ENCODE results near the gene PITX1.

The PITX1 gene

DNA sequence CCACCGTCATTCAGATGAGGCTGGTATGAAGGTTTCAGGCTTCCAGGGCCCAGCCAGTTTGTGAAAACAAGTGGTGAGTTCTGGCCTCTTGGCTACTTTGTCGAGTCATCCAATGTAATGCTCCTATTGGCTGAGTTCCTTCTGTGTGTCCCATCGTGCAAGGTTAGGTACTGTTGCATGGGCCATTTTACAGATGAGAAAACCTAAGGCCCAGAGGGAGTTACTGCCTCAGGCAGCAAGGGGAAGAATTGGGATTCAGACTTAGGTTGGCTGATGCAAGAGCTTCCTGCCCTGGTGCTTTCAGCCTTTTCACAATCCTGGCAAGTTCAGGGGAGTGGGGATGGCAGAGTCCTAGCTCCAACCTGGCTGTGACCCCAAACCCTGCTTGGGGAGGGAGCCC, 17.4 kb upstream of the PITX1 start:
- no peak overlapping the region for H3K4me3 ChIP-seq (ENCODE audit: low read depth, low read length)
- no peak for DNase-seq
- in situ Hi-C loops (cut with HindIII; ENCODE audit: low pct_ligation_motif_present, low sequenced_read_pairs): no loop called here
- H3K36me3 ChIP-seq (replicated peaks): no peaks in the 10 kb centered on the region
- H3K27ac ChIP-seq: no peak overlapping the region
- no peak for TF ChIP-seq CTCF (IDR thresholded peaks at IDR 0.05; ENCODE audit: low read depth, low read length, missing control alignments)
- H3K27me3 ChIP-seq (replicated peaks): peaks cover 45% of the 10 kb centered on the region

DNA sequence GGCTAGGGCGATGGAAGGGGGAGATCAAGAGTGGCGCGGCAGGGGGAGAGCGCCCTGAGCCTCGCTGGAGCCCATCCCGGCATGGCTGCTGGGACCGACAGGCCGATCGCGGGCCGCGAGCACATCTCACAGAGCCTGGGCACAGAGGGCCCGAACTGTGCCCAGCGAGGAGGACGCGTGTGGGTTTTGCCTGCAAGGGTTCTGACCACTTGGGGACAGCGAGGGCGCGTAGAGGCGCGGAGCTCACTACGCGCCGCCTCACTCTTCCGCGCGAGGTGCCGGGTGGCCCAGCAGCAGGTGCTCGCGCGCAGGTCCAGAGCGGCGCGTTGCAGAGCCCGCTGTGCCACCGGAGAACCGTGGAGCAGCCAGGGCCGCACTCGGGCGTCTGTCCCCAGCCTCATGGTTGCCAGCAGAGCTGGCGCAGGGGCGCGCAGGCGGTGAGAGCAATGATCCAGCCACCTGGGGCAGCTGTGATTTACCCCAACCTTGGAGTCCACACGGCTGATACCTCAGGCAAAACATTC, 16.3 kb upstream of the PITX1 start:
- Histone ChIP-seq H3K4me3 (ENCODE audit: low read depth, low read length) (no peak overlapping the region), H3K27ac (no peak overlapping the region), H3K36me3 (replicated peaks) (no peaks in the 10 kb centered on the region), H3K27me3 (replicated peaks) (peaks cover 48% of the 10 kb centered on the region)
- no peak for DNase-seq
- in situ Hi-C loops (cut with HindIII; ENCODE audit: low pct_ligation_motif_present, low sequenced_read_pairs): no loop called here
- no peak for TF ChIP-seq CTCF (IDR thresholded peaks at IDR 0.05; ENCODE audit: low read depth, low read length, missing control alignments)

GRCh38 chr5:135048930-135049329, 14.9 kb upstream of the PITX1 start:
- no peak for TF ChIP-seq CTCF (IDR thresholded peaks at IDR 0.05; ENCODE audit: low read depth, low read length, missing control alignments)
- no peak overlapping the region for H3K27ac ChIP-seq
- DNase-seq: no peak
- no peaks in the 10 kb centered on the region for H3K36me3 ChIP-seq (replicated peaks)
- in situ Hi-C loops (cut with HindIII; ENCODE audit: low pct_ligation_motif_present, low sequenced_read_pairs): no loop called here
- H3K4me3 ChIP-seq (ENCODE audit: low read depth, low read length): no peak overlapping the region
- H3K27me3 ChIP-seq (replicated peaks): peaks cover 56% of the 10 kb centered on the region

DNA sequence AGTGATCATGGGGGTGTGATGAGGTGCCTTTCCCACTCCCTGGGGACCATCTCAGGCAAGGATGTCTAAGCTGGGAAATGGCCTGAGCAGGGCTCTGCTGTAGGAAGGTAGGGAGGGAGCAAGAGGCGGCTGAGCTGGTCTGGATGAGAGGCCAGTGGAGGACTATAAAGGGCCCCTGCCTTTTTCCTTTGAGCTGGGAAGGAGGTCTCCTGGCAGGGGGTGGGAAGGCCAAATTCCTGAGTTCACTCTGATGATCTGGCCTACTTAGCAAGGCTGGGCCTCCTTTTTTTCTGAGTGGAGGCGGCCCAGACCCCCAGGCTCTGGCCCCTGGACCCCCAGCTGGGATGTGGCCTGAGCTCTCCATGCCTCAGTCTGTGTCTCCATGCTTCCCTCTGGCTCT, 14.3 kb upstream of the PITX1 start:
- no peak for TF ChIP-seq CTCF (IDR thresholded peaks at IDR 0.05; ENCODE audit: low read depth, low read length, missing control alignments)
- no peak for DNase-seq
- Histone ChIP-seq H3K27ac (no peak overlapping the region), H3K36me3 (replicated peaks) (no peaks in the 10 kb centered on the region), H3K4me3 (ENCODE audit: low read depth, low read length) (no peak overlapping the region), H3K27me3 (replicated peaks) (peaks cover 62% of the 10 kb centered on the region)
- in situ Hi-C loops (cut with HindIII; ENCODE audit: low pct_ligation_motif_present, low sequenced_read_pairs): no loop called here

DNA sequence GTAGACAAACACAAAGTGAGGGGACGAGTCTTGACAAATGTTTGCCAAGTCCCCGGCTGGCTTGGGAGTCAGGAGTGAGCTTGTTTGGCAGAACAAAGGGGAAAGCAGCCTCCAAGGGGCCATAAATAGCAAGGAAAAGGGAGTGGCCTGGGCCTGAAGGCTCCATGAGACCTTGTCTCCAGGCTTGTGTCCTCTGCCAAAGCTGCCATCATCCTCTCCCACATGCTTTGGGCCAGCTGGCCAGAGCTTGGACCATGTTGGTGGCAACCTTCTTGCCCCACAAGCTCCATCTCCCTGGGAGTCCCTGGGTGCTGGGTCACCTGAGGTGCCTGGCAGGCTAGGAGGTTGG, 13.3 kb upstream of the PITX1 start:
- TF ChIP-seq CTCF (IDR thresholded peaks at IDR 0.05; ENCODE audit: low read depth, low read length, missing control alignments): no peak
- Histone ChIP-seq H3K27ac (no peak overlapping the region), H3K36me3 (replicated peaks) (no peaks in the 10 kb centered on the region), H3K4me3 (ENCODE audit: low read depth, low read length) (no peak overlapping the region), H3K27me3 (replicated peaks) (peaks cover 69% of the 10 kb centered on the region)
- DNase-seq: no peak
- in situ Hi-C loops (cut with HindIII; ENCODE audit: low pct_ligation_motif_present, low sequenced_read_pairs): no loop called here

GRCh38 chr5:135046661-135047346, 12.8 kb upstream of the PITX1 start:
- DNase-seq: no peak
- in situ Hi-C loops (cut with HindIII; ENCODE audit: low pct_ligation_motif_present, low sequenced_read_pairs): no loop called here
- Histone ChIP-seq H3K27me3 (replicated peaks) (peaks cover 70% of the 10 kb centered on the region), H3K27ac (no peak overlapping the region), H3K4me3 (ENCODE audit: low read depth, low read length) (no peak overlapping the region), H3K36me3 (replicated peaks) (no peaks in the 10 kb centered on the region)
- TF ChIP-seq CTCF (IDR thresholded peaks at IDR 0.05; ENCODE audit: low read depth, low read length, missing control alignments): no peak

Data from brain microvascular endothelial cell (primary cell).